ENCODE measurements around the gene IGFBP3. TPM values are rescaled to one million over a fixed set of nuclear protein-coding genes. Genes with fewer than 3 reads are reported as not detected.

Gene IGFBP3
- polyA plus RNA-seq, 1 donor from 2014 or later, result 1.6 TPM

- no peaks in the 10 kb centered on the region for H3K27me3 ChIP-seq (ENCODE audit: insufficient read depth, low read depth, low read length)
- H3K9me2 ChIP-seq (ENCODE audit: insufficient read depth, low read length), result no peaks in the 10 kb centered on the region
- no peaks in the 10 kb centered on the region for H3K36me3 ChIP-seq (ENCODE audit: insufficient read depth, low read length)
- no peak overlapping the region for H3K4me2 ChIP-seq (ENCODE audit: low read length)
- no peak overlapping the region for H3K9ac ChIP-seq (ENCODE audit: low read length)
- no peak for TF ChIP-seq EZH2 (IDR thresholded peaks at IDR 0.05; ENCODE audit: borderline replicate concordance, insufficient read depth, low read length, poor library complexity, severe bottlenecking)
- TF ChIP-seq RAD21 (conservative IDR thresholded peaks at IDR 0.05), result no peak
- no peak for TF ChIP-seq POLR2AphosphoS5 (IDR thresholded peaks at IDR 0.05)
- no peak for TF ChIP-seq MXI1 (conservative IDR thresholded peaks at IDR 0.05; ENCODE audit: poor library complexity, severe bottlenecking)
- TF ChIP-seq REST (IDR thresholded peaks at IDR 0.05; ENCODE audit: borderline replicate concordance), result no peak
- TF ChIP-seq CTCF (IDR thresholded peaks at IDR 0.05; ENCODE audit: poor library complexity, severe bottlenecking), result no peak
- no peak for TF ChIP-seq TAF1 (IDR thresholded peaks at IDR 0.05; ENCODE audit: low read depth)
- no peak for TF ChIP-seq SMC3 (conservative IDR thresholded peaks at IDR 0.05; ENCODE audit: poor library complexity)
- TF ChIP-seq EP300 (conservative IDR thresholded peaks at IDR 0.05; ENCODE audit: poor library complexity, severe bottlenecking), result no peak
- no peaks in the 10 kb centered on the region for H3K9me3 ChIP-seq (ENCODE audit: low read length)
- no peaks in the 10 kb centered on the region for H4K20me1 ChIP-seq (ENCODE audit: insufficient read depth)
- no peak overlapping the region for H3K4me3 ChIP-seq (ENCODE audit: low read length)
- no peak overlapping the region for H3K27ac ChIP-seq (ENCODE audit: low read length)
- no peaks in the 10 kb centered on the region for H3K79me2 ChIP-seq (replicated peaks; ENCODE audit: insufficient read depth, low read length)
- no peaks in the 10 kb centered on the region for H3F3A ChIP-seq (ENCODE audit: insufficient read depth, low read length, poor library complexity, severe bottlenecking)
- no peak overlapping the region for H2AFZ ChIP-seq (ENCODE audit: low read depth, low read length)
Measured at GRCh38 chr7:45910855-45911254, 10.2 kb downstream of the IGFBP3 start.

GRCh38 chr7:45909561-45909960 is 11.5 kb downstream of the IGFBP3 start:
- H3K4me2 ChIP-seq (ENCODE audit: low read length), result no peak overlapping the region
- H3K4me3 ChIP-seq (ENCODE audit: low read length), result no peak overlapping the region
- no peaks in the 10 kb centered on the region for H3F3A ChIP-seq (ENCODE audit: insufficient read depth, low read length, poor library complexity, severe bottlenecking)
- H3K9ac ChIP-seq (ENCODE audit: low read length), result no peak overlapping the region
- H2AFZ ChIP-seq (ENCODE audit: low read depth, low read length), result no peak overlapping the region
- H3K9me3 ChIP-seq (ENCODE audit: low read length), result no peaks in the 10 kb centered on the region
- H3K79me2 ChIP-seq (replicated peaks; ENCODE audit: insufficient read depth, low read length), result no peaks in the 10 kb centered on the region
- H3K27me3 ChIP-seq (ENCODE audit: insufficient read depth, low read depth, low read length), result no peaks in the 10 kb centered on the region
- no peaks in the 10 kb centered on the region for H3K9me2 ChIP-seq (ENCODE audit: insufficient read depth, low read length)
- no peak for TF ChIP-seq REST (IDR thresholded peaks at IDR 0.05; ENCODE audit: borderline replicate concordance)
- no peaks in the 10 kb centered on the region for H3K36me3 ChIP-seq (ENCODE audit: insufficient read depth, low read length)
- H3K27ac ChIP-seq (ENCODE audit: low read length), result no peak overlapping the region
- no peaks in the 10 kb centered on the region for H4K20me1 ChIP-seq (ENCODE audit: insufficient read depth)
